GM12801 (cell line): ENCODE results near the gene PELI2.

Source experiments
- CTCF ChIP-seq: IDR thresholded peaks from one replicate; pipeline ENCODE4 v1.5.1; 2011; ENCODE audit warnings: control low read depth; ENCODE audit not compliant: insufficient read length; ENCODE audit errors: extremely low read depth

PELI2 gene

GRCh38 chr14:56117765-56118610 is at the start of gene PELI2:
TSS of gene PELI2 (plus strand) at chr14:56118411. CDS start at chr14:56118661, 250 bp downstream.
- no peak for TF ChIP-seq CTCF

DNA sequence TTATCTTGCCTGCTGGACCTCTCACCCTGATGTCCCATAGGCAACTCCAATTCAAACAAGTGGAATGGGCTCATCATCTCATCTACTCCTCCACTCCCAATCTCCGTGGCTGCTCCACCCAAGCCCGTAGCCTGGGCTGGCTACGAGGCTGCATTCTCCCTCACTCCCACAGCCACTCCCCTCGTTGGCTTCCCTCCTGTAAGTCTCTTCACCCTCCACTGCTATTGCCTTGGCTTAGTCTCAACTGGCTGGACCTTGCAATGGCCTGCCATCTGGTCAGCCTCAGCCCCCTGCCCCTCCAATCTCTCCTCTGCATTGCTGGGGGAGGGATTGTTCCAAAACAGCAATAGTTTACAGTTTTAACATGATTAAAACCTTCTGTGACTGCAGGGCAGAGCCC is 44.4 kb upstream of the PELI2 start:
- no peak for TF ChIP-seq CTCF

GRCh38 chr14:56075301-56075700 is 42.9 kb upstream of the PELI2 start:
- TF ChIP-seq CTCF: no peak

GRCh38 chr14:56081139-56081538 is 37.1 kb upstream of the PELI2 start:
- no peak for TF ChIP-seq CTCF

DNA sequence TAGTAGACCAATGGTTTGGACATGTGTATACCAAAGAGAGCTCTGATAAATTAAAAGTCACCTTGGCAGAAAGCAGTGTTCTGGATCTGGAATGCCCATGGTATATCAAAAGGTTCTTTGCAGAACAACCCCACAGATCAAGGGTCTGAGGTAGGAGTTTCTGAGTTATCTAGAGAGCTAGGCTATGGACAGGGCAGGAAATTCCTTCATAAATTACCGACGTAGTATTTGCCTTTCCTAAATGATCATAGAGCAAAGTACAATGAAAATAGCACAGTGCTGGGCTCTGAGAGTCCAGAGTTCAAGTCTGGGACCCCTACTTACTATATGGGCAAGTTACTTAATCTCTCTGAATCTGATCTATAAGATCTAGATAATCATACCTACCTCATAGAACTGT is 35.3 kb upstream of the PELI2 start:
- no peak for TF ChIP-seq CTCF

DNA sequence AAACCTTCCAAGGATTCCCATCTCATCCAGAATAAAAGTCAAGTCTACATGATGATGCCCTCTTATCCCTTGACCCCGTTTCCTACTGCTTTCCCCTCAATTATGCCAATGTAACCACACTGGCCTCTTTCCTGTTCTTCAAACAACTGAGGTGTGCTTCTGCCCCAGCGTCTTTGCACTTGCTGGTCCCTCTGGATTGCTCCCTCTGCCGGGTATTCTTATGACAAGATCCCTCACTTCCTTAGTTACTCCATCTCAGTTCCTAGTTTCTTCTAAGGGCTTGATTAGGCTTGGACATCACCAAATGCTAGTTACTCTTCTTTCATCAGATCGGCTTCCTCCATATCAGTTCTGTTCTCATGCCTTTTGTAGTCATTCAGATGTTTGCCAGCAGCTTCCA is 32.7 kb upstream of the PELI2 start:
- no peak for TF ChIP-seq CTCF

- no peak for TF ChIP-seq CTCF
Observed at GRCh38 chr14:56087671-56088471, 30.3 kb upstream of the PELI2 start.
